K562 (cell line): ENCODE measurements around the gene PEX5. TPM values are rescaled to one million over a fixed set of nuclear protein-coding genes. Genes with fewer than 3 reads are reported as not detected.

Experiments used
- ATF7 ChIP-seq: fragments of 450-650 bp; IDR thresholded peaks from 2 replicates; pipeline ENCODE4 v1.7.1; 2014; ENCODE audit warnings: mild to moderate bottlenecking, moderate library complexity
- CC2D1A ChIP-seq: fragments of 450-650 bp; IDR thresholded peaks from 2 replicates; pipeline ENCODE4 v1.6.1; 2017; ENCODE audit warnings: mild to moderate bottlenecking
- ELF4 ChIP-seq: fragments of 450-650 bp; formaldehyde crosslinking; IDR thresholded peaks from 2 replicates; pipeline ENCODE4 v1.4.0; 2022; ENCODE audit warnings: missing genetic modification characterization
- ETV5 ChIP-seq: sonication (generic); formaldehyde crosslinking; IDR thresholded peaks from 2 replicates; pipeline ENCODE4 v1.4.0; 2020; ENCODE audit warnings: low read depth, mild to moderate bottlenecking, missing genetic modification reagents
- FOXM1 ChIP-seq, 2 experiments: fragments of 450-650 bp in 1 of 2; sonication (generic) in 1 of 2; formaldehyde crosslinking in 1 of 2; IDR thresholded peaks; 2 replicates each; pipeline versions ENCODE4 v1.6.1 to v1.9.0; 2017 to 2022; ENCODE audit warnings: low read depth in 2 of 2, mild to moderate bottlenecking in 2 of 2, missing genetic modification reagents in 1 of 2, moderate library complexity in 1 of 2
- GTF2A2 ChIP-seq: IDR thresholded peaks from 2 replicates; pipeline ENCODE4 v1.6.1; 2016; ENCODE audit warnings: mild to moderate bottlenecking, missing genetic modification characterization, missing compliant biosample characterization
- HDAC1 ChIP-seq, 2 experiments: fragments of 450-650 bp; IDR thresholded peaks; 2 replicates each; pipeline ENCODE4 v1.6.1; 2016 to 2017; ENCODE audit warnings: inconsistent platforms in 1 of 2, mild to moderate bottlenecking in 1 of 2, moderate library complexity in 1 of 2
- HIVEP1 ChIP-seq: fragments of 250-450 bp; sonication (Bioruptor Pico); IDR thresholded peaks from 2 replicates; pipeline ENCODE4 v1.4.0; 2020; ENCODE audit warnings: mild to moderate bottlenecking
- HSF4 ChIP-seq: fragments of 250-450 bp; sonication (Bioruptor Pico); IDR thresholded peaks from 2 replicates; pipeline ENCODE4 v2.1.2; 2022; ENCODE audit warnings: mild to moderate bottlenecking, moderate library complexity, borderline replicate concordance
- IFI16 ChIP-seq: fragments of 250-450 bp; sonication (Bioruptor Pico); IDR thresholded peaks from 2 replicates; pipeline ENCODE4 v2.1.2; 2022; ENCODE audit warnings: mild to moderate bottlenecking, inconsistent platforms
- NFE2 ChIP-seq: IDR thresholded peaks from 2 replicates; pipeline ENCODE4 v1.6.1; 2014; ENCODE audit warnings: antibody characterized with exemption, low read depth
- NR2C1 ChIP-seq, 2 experiments: fragments of 450-650 bp; IDR thresholded peaks; 2 replicates each; pipeline ENCODE4 v1.6.1; 2017; ENCODE audit warnings: mild to moderate bottlenecking in 2 of 2, antibody characterized with exemption in 1 of 2, inconsistent platforms in 1 of 2, missing compliant biosample characterization in 1 of 2, missing genetic modification characterization in 1 of 2
- PHB ChIP-seq: fragments of 250-450 bp; sonication (Bioruptor Pico); IDR thresholded peaks from 2 replicates; pipeline ENCODE4 v1.5.0; 2021
- PHB2 ChIP-seq: fragments of 450-650 bp; IDR thresholded peaks from 2 replicates; pipeline ENCODE4 v1.6.1; 2017; ENCODE audit warnings: low read depth
- PHF8 ChIP-seq: fragments of 200-600 bp; sonication (generic); IDR thresholded peaks from 2 replicates; pipeline ENCODE4 v1.6.1; 2012; ENCODE audit warnings: mixed run types, mild to moderate bottlenecking, inconsistent platforms, low read length, moderate library complexity, borderline replicate concordance
- POLR2AphosphoS5 ChIP-seq: IDR thresholded peaks from 2 replicates; pipeline ENCODE4 v1.6.1; 2011; ENCODE audit warnings: mild to moderate bottlenecking, low read depth, low read length, moderate library complexity; ENCODE audit not compliant: control insufficient read depth, insufficient read depth
- PTTG1 ChIP-seq: fragments of 450-650 bp; IDR thresholded peaks from 2 replicates; pipeline ENCODE4 v1.6.1; 2016; ENCODE audit warnings: low read depth, mild to moderate bottlenecking, missing genetic modification characterization, missing compliant biosample characterization
- SIRT6 ChIP-seq: IDR thresholded peaks from one replicate; pipeline ENCODE4 v1.6.1; 2012; ENCODE audit warnings: low read depth, mild to moderate bottlenecking, control low read depth, inconsistent platforms, low read length, moderate library complexity
- TAL1 ChIP-seq: fragments of 450-650 bp; IDR thresholded peaks from 2 replicates; pipeline ENCODE4 v1.6.1; 2016; ENCODE audit warnings: mild to moderate bottlenecking
- TFAP4 ChIP-seq: sonication (generic); formaldehyde crosslinking; IDR thresholded peaks from 2 replicates; pipeline ENCODE4 v1.8.0; 2022; ENCODE audit warnings: missing genetic modification reagents, mild to moderate bottlenecking, moderate library complexity, borderline replicate concordance
- TRIM25 ChIP-seq: fragments of 450-650 bp; IDR thresholded peaks from 2 replicates; pipeline ENCODE4 v1.7.0; 2016; ENCODE audit warnings: borderline replicate concordance
- ZBTB34 ChIP-seq: fragments of 250-450 bp; sonication (Bioruptor Pico); IDR thresholded peaks from 2 replicates; pipeline ENCODE4 v1.8.0; 2021; ENCODE audit warnings: mild to moderate bottlenecking, moderate library complexity
- ZNF143 ChIP-seq: sonication (generic); formaldehyde crosslinking; IDR thresholded peaks from 2 replicates; pipeline ENCODE4 v1.9.0; 2022; ENCODE audit warnings: mild to moderate bottlenecking, missing genetic modification reagents
- ZNF512 ChIP-seq: IDR thresholded peaks from 2 replicates; pipeline ENCODE4 v1.6.1; 2016; ENCODE audit warnings: missing genetic modification characterization, missing compliant biosample characterization
- polyA plus RNA-seq, 8 experiments: library from polyadenylated mRNA; depleted of rRNA in 4 of 8; stranded (reverse) in 5 of 8; unstranded in 3 of 8; fragments of >200 nt; fragmentation: Nextera tagmentation in 2 of 8; fragmentation: Illumina TruSeq in 1 of 8; extraction: Ambion mirVana in 2 of 8; extraction: Trizol in 1 of 8; gene quantifications; 2 replicates each; pipeline versions ENCODE4 v1.2.1 to v1.2.3, GENCODE V29; 2011 to 2014; ENCODE audit warnings: inconsistent platforms in 1 of 8, missing spikeins in 1 of 8
- total RNA-seq, 7 experiments: library from RNA; depleted of rRNA in 6 of 7; stranded (reverse); fragments of >200 nt in 6 of 7; fragmentation: Illumina TruSeq in 2 of 7; extraction: Trizol in 2 of 7; gene quantifications; 2 replicates each; pipeline versions ENCODE4 v1.2.1 to v1.2.3, GENCODE V29; 2011 to 2021; ENCODE audit warnings: low replicate concordance in 1 of 7

The PEX5 gene
- total and polyA plus RNA-seq, 9 of the 15 experiments (the other 6 are each of a cell fraction or from before 2014, with no cell fraction given): 1.4 to 26.1 (median 14.0) TPM

GRCh38 chr12:7144414-7145120, 44.9 kb upstream of the PEX5 start (continued):
- TF ChIP-seq HIVEP1 (no peak), TFAP4 (CRISPR knock-in tag) (peak; percentile 63; the same call in 1 of the 2 replicates), IFI16 (CRISPR knock-in tag) (no peak), ZNF143 (CRISPR knock-in tag) (no peak), PHB2 (no peak), SIRT6 (no peak), CC2D1A (no peak), NR2C1 (IDR thresholded peaks at IDR 0.05) (no peak), NR2C1 (tag; IDR thresholded peaks at IDR 0.05) (no peak), ATF7 (no peak), FOXM1 (IDR thresholded peaks at IDR 0.05; ENCODE audit: low read depth) (no peak), FOXM1 (CRISPR knock-in tag; IDR thresholded peaks at IDR 0.05; ENCODE audit: low read depth) (no peak), PTTG1 (no peak), NFE2 (no peak; the same call in 1 of the 2 replicates), ELF4 (CRISPR knock-in tag) (no peak), GTF2A2 (tag) (no peak), ETV5 (no peak), PHB (CRISPR knock-in tag) (no peak), PHF8 (no peak), TAL1 (no peak), HSF4 (CRISPR knock-in tag) (no peak), HDAC1 (IDR thresholded peaks at IDR 0.05) (no peak), POLR2AphosphoS5 (no peak), ZBTB34 (no peak), ZNF512 (tag) (no peak), TRIM25 (no peak)
